ENCODE results near the gene ZNF581. TPM values are rescaled to one million over a fixed set of nuclear protein-coding genes. Genes with fewer than 3 reads are reported as not detected.

Gene ZNF581
- total RNA-seq, 4 donors from 2014 or later = 8.4 to 17.5 (median 11.4) TPM

DNA sequence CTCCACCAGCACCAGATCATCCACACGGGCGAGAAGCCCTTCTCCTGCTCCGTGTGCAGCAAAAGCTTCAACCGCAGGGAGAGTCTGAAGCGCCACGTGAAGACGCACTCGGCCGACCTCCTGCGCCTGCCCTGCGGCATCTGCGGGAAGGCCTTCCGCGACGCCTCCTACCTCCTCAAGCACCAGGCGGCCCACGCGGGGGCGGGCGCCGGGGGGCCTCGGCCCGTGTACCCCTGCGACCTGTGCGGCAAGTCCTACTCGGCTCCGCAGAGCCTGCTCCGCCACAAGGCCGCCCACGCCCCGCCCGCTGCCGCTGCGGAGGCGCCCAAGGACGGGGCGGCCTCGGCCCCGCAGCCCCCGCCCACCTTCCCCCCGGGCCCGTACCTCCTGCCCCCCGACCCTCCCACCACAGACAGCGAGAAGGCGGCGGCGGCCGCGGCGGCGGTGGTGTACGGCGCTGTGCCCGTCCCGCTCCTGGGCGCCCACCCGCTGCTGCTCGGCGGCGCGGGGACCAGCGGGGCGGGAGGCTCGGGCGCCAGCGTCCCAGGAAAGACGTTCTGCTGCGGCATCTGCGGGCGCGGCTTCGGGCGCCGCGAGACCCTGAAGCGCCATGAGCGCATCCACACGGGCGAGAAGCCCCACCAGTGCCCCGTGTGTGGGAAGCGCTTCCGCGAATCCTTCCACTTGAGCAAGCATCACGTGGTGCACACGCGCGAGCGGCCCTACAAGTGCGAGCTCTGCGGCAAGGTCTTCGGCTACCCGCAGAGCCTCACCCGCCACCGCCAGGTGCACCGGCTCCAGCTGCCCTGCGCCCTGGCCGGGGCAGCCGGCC lies 28.5 kb upstream of the ZNF581 start:
- Histone ChIP-seq H3K4me3 (no peak overlapping the region), H3K27ac (no peak overlapping the region), H3K9me3 (no peaks in the 10 kb centered on the region), H3K36me3 (peaks cover 0 to 61% of the 10 kb centered on the region in 2 donors), H3K27me3 (no peaks in the 10 kb centered on the region), H3K4me1 (peaks cover 0 to 42% (median 5%) of the 10 kb centered on the region in 3 donors)
- TF ChIP-seq EP300 (IDR thresholded peaks at IDR 0.05) (no peak), POLR2AphosphoS5 (IDR thresholded peaks at IDR 0.05) (no peak), POLR2A (IDR thresholded peaks at IDR 0.05) (no peak)
- TF ChIP-seq, protein P1, sequence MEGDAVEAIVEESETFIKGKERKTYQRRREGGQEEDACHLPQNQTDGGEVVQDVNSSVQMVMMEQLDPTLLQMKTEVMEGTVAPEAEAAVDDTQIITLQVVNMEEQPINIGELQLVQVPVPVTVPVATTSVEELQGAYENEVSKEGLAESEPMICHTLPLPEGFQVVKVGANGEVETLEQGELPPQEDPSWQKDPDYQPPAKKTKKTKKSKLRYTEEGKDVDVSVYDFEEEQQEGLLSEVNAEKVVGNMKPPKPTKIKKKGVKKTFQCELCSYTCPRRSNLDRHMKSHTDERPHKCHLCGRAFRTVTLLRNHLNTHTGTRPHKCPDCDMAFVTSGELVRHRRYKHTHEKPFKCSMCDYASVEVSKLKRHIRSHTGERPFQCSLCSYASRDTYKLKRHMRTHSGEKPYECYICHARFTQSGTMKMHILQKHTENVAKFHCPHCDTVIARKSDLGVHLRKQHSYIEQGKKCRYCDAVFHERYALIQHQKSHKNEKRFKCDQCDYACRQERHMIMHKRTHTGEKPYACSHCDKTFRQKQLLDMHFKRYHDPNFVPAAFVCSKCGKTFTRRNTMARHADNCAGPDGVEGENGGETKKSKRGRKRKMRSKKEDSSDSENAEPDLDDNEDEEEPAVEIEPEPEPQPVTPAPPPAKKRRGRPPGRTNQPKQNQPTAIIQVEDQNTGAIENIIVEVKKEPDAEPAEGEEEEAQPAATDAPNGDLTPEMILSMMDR (IDR thresholded peaks at IDR 0.05) = no peak
- WGBS, 2 donors (ENCODE audit: low coverage in 1 of 2) = no CpG with 5 or more reads among the region's 98 CpGs
- ATAC-seq = no peak

DNA sequence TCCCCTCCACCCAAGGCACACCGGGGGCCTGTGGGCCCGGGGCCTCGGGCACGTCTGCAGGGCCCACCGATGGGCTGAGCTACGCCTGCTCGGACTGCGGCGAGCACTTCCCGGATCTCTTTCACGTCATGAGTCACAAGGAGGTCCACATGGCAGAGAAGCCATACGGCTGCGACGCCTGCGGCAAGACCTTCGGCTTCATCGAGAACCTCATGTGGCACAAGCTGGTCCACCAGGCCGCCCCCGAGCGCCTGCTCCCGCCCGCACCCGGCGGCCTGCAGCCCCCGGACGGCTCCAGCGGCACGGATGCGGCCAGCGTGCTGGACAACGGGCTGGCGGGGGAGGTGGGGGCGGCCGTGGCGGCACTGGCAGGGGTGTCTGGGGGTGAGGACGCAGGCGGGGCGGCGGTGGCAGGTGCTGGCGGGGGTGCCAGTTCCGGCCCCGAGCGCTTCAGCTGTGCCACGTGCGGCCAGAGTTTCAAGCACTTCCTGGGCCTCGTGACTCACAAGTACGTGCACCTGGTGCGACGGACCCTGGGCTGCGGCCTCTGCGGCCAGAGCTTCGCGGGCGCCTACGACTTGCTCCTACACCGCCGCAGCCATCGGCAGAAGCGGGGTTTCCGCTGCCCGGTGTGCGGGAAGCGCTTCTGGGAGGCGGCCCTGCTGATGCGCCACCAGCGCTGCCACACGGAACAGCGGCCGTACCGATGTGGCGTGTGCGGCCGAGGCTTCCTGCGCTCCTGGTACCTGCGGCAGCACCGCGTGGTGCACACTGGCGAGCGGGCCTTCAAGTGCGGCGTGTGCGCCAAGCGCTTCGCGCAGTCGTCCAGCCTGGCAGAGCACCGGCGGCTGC lies 27.7 kb upstream of the ZNF581 start:
- Histone ChIP-seq H3K27me3 (no peaks in the 10 kb centered on the region), H3K36me3 (peaks cover 0 to 56% of the 10 kb centered on the region in 2 donors), H3K4me3 (no peak overlapping the region), H3K27ac (no peak overlapping the region), H3K9me3 (no peaks in the 10 kb centered on the region), H3K4me1 (peaks cover 0 to 35% (median 5%) of the 10 kb centered on the region in 3 donors)
- ATAC-seq = no peak
- no peak for TF ChIP-seq POLR2AphosphoS5 (IDR thresholded peaks at IDR 0.05)
- TF ChIP-seq, protein P1 (IDR thresholded peaks at IDR 0.05) = no peak
- TF ChIP-seq EP300 (IDR thresholded peaks at IDR 0.05) = no peak
- no peak for TF ChIP-seq POLR2A (IDR thresholded peaks at IDR 0.05)
- 100% methylated on average over 1 to 2 of the region's 88 CpGs for WGBS, 2 donors (ENCODE audit: low coverage in 1 of 2)

DNA sequence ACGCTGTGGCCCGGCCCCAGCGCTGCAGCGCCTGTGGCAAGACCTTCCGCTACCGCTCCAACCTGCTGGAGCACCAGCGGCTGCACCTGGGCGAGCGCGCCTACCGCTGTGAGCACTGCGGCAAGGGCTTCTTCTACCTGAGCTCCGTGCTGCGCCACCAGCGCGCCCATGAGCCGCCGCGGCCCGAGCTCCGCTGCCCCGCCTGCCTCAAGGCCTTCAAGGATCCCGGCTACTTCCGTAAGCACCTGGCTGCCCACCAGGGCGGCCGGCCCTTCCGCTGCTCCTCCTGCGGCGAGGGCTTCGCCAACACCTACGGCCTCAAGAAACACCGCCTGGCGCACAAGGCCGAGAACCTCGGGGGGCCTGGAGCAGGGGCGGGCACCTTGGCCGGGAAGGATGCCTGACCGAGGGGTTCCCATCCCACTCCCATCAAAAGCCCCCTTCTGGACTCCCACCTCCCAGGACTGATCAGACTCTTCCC lies 27.0 kb upstream of the ZNF581 start:
- H3K9me3 ChIP-seq = no peaks in the 10 kb centered on the region
- no peak overlapping the region for H3K4me3 ChIP-seq
- peaks cover 0 to 28% (median 2%) of the 10 kb centered on the region in 3 donors for H3K4me1 ChIP-seq
- 99% methylated on average over 13 of the region's 38 CpGs; no CpG with 5 or more reads in 1 of the 2 donors for WGBS, 2 donors (ENCODE audit: low coverage in 1 of 2)
- H3K27ac ChIP-seq = no peak overlapping the region
- TF ChIP-seq POLR2A (IDR thresholded peaks at IDR 0.05) (no peak), EP300 (IDR thresholded peaks at IDR 0.05) (no peak), POLR2AphosphoS5 (IDR thresholded peaks at IDR 0.05) (no peak)
- TF ChIP-seq, protein P1 (IDR thresholded peaks at IDR 0.05) = no peak
- no peaks in the 10 kb centered on the region for H3K27me3 ChIP-seq
- no peak for ATAC-seq
- peaks cover 0 to 62% of the 10 kb centered on the region in 2 donors for H3K36me3 ChIP-seq

DNA sequence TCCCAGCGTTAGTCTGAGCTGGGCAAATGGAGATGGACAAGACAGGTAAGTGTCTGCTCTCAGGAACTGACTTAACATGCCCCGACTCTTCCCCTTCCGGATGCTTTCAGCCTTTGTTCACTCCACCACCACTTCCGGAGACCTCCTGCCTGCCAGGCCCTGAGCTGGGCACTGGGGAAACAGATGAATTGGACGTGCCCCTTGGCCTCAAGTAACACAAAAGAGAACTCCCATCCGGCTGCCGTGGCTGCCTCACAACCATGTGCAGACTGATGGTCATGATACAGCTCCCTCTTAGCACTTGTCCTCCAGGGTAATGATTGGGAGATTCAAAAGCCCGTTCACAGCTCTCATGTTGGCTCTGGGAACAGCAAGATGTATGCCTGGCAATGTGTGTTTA lies 26.0 kb upstream of the ZNF581 start:
- no peak for TF ChIP-seq EP300 (IDR thresholded peaks at IDR 0.05)
- no peak for TF ChIP-seq POLR2AphosphoS5 (IDR thresholded peaks at IDR 0.05)
- no peak for TF ChIP-seq POLR2A (IDR thresholded peaks at IDR 0.05)
- TF ChIP-seq, protein P1 (IDR thresholded peaks at IDR 0.05) = no peak
- no peak for ATAC-seq
- WGBS, 2 donors (ENCODE audit: low coverage in 1 of 2) = 84% methylated on average over 4 of the region's 8 CpGs; no CpG with 5 or more reads in 1 of the 2 donors
- peaks cover 0 to 72% of the 10 kb centered on the region in 2 donors for H3K36me3 ChIP-seq
- H3K9me3 ChIP-seq = no peaks in the 10 kb centered on the region
- H3K27me3 ChIP-seq = no peaks in the 10 kb centered on the region
- H3K4me3 ChIP-seq = no peak overlapping the region
- H3K4me1 ChIP-seq = peaks cover 0 to 18% (median 0%) of the 10 kb centered on the region in 3 donors
- H3K27ac ChIP-seq = no peak overlapping the region

All from gastroesophageal sphincter (tissue), 4 donors.